HEK293 (cell line): ENCODE measurements around the gene SMURF2.

Source experiments
- AEBP2 ChIP-seq: fragments of 450-650 bp; formaldehyde crosslinking; IDR thresholded peaks from 2 replicates; pipeline ENCODE4 v1.5.1; 2016; ENCODE audit warnings: missing biosample characterization, missing genetic modification characterization, borderline replicate concordance
- MYNN ChIP-seq: fragments of 450-650 bp; formaldehyde crosslinking; IDR thresholded peaks from 2 replicates; pipeline ENCODE4 v1.5.1; 2016; ENCODE audit warnings: missing biosample characterization, missing genetic modification characterization, borderline replicate concordance
- OVOL3 ChIP-seq: fragments of 450-650 bp; formaldehyde crosslinking; IDR thresholded peaks from 2 replicates; pipeline ENCODE4 v1.5.1; 2016; ENCODE audit warnings: missing biosample characterization, missing genetic modification characterization
- PRDM2 ChIP-seq: fragments of 450-650 bp; formaldehyde crosslinking; IDR thresholded peaks from 2 replicates; pipeline ENCODE4 v1.5.1; 2016; ENCODE audit warnings: missing biosample characterization, missing genetic modification characterization, borderline replicate concordance
- REST ChIP-seq: fragments of 450-650 bp; formaldehyde crosslinking; IDR thresholded peaks from 2 replicates; pipeline ENCODE4 v1.5.1; 2016; ENCODE audit warnings: missing biosample characterization, missing genetic modification characterization
- TRIM28 ChIP-seq: IDR thresholded peaks from 2 replicates; pipeline ENCODE4 v1.6.1; 2011; ENCODE audit warnings: low read length, control low read depth, borderline replicate concordance
- YY2 ChIP-seq: fragments of 450-650 bp; formaldehyde crosslinking; IDR thresholded peaks from 2 replicates; pipeline ENCODE4 v1.5.1; 2016; ENCODE audit warnings: missing biosample characterization, missing genetic modification characterization
- ZNF132 ChIP-seq: fragments of 450-650 bp; formaldehyde crosslinking; IDR thresholded peaks from 2 replicates; pipeline ENCODE4 v1.5.1; 2017; ENCODE audit warnings: missing biosample characterization, missing genetic modification characterization, borderline replicate concordance
- ZNF138 ChIP-seq: fragments of 450-650 bp; formaldehyde crosslinking; IDR thresholded peaks from 2 replicates; pipeline ENCODE4 v1.5.1; 2016; ENCODE audit warnings: missing biosample characterization, missing genetic modification characterization, borderline replicate concordance
- ZNF175 ChIP-seq: fragments of 450-650 bp; formaldehyde crosslinking; IDR thresholded peaks from 2 replicates; pipeline ENCODE4 v1.5.1; 2016; ENCODE audit warnings: missing biosample characterization, missing genetic modification characterization
- ZNF24 ChIP-seq: fragments of 450-650 bp; formaldehyde crosslinking; IDR thresholded peaks from 2 replicates; pipeline ENCODE4 v1.5.1; 2016; ENCODE audit warnings: missing biosample characterization, missing genetic modification characterization
- ZNF311 ChIP-seq: fragments of 450-650 bp; formaldehyde crosslinking; IDR thresholded peaks from 2 replicates; pipeline ENCODE4 v1.5.1; 2017; ENCODE audit warnings: missing biosample characterization, missing genetic modification characterization, borderline replicate concordance
- ZNF394 ChIP-seq: fragments of 450-650 bp; formaldehyde crosslinking; IDR thresholded peaks from 2 replicates; pipeline ENCODE4 v1.5.1; 2016; ENCODE audit warnings: missing biosample characterization, missing genetic modification characterization, mild to moderate bottlenecking, moderate library complexity, borderline replicate concordance
- ZNF449 ChIP-seq: fragments of 450-650 bp; formaldehyde crosslinking; IDR thresholded peaks from 2 replicates; pipeline ENCODE4 v1.5.1; 2017; ENCODE audit warnings: missing biosample characterization, mild to moderate bottlenecking, missing genetic modification characterization, moderate library complexity
- ZNF558 ChIP-seq: fragments of 450-650 bp; formaldehyde crosslinking; IDR thresholded peaks from 2 replicates; pipeline ENCODE4 v1.5.1; 2016; ENCODE audit warnings: missing biosample characterization, missing genetic modification characterization
- ZNF621 ChIP-seq: fragments of 450-650 bp; formaldehyde crosslinking; IDR thresholded peaks from 2 replicates; pipeline ENCODE4 v1.5.1; 2017; ENCODE audit warnings: missing biosample characterization, missing genetic modification characterization
- ZNF692 ChIP-seq: fragments of 450-650 bp; formaldehyde crosslinking; IDR thresholded peaks from 2 replicates; pipeline ENCODE4 v1.5.1; 2016; ENCODE audit warnings: missing biosample characterization, missing genetic modification characterization
- ZNF707 ChIP-seq: fragments of 450-650 bp; formaldehyde crosslinking; IDR thresholded peaks from 2 replicates; pipeline ENCODE4 v1.5.1; 2016; ENCODE audit warnings: missing biosample characterization, missing genetic modification characterization
- ZNF747 ChIP-seq: fragments of 450-650 bp; formaldehyde crosslinking; IDR thresholded peaks from 2 replicates; pipeline ENCODE4 v1.5.1; 2016; ENCODE audit warnings: missing biosample characterization, missing genetic modification characterization
- ZNF76 ChIP-seq: fragments of 450-650 bp; formaldehyde crosslinking; IDR thresholded peaks from 2 replicates; pipeline ENCODE4; 2016; ENCODE audit warnings: low read depth, missing biosample characterization, missing genetic modification characterization, borderline replicate concordance
- ZXDB ChIP-seq: fragments of 450-650 bp; formaldehyde crosslinking; IDR thresholded peaks from 2 replicates; pipeline ENCODE4 v1.5.1; 2016; ENCODE audit warnings: missing biosample characterization, missing genetic modification characterization

Gene SMURF2

GRCh38 chr17:64505340-64506200, 156.5 kb downstream of the SMURF2 start (continued):
- TF ChIP-seq ZNF311 (tag by site-specific recombination) (no peak), PRDM2 (tag by site-specific recombination) (no peak), TRIM28 (no peak), ZNF692 (0 out of 2 replicates have a peak, but pooled peaks have one; percentile 13), ZNF394 (no peak), MYNN (tag by site-specific recombination) (peak; percentile 57; the same call in 1 of the 2 replicates), ZNF132 (no peak), ZXDB (tag by site-specific recombination) (peak; percentile 66), ZNF175 (tag by site-specific recombination) (no peak), ZNF449 (tag by site-specific recombination) (no peak), ZNF558 (tag by site-specific recombination) (no peak), ZNF138 (tag by site-specific recombination) (no peak), YY2 (tag by site-specific recombination) (peak; percentile 93), ZNF24 (tag by site-specific recombination) (0 out of 2 replicates have a peak, but pooled peaks have one; percentile 33), ZNF707 (no peak), OVOL3 (tag by site-specific recombination) (no peak), ZNF747 (tag by site-specific recombination) (no peak), AEBP2 (no peak), ZNF76 (tag by site-specific recombination) (no peak), REST (tag by site-specific recombination) (no peak), ZNF621 (tag by site-specific recombination) (no peak)
